NAMALWA (cell line): ENCODE data around the gene UBE2R2.

ENCODE experiments used
- DNase-seq: peaks from one replicate; pipeline ENCODE4 v3.0.0-alpha.2; 2015; ENCODE audit warnings: low spot score

Gene UBE2R2

GRCh38 chr9:33884856-33885701 is 68.1 kb downstream of the UBE2R2 start:
- no peak for DNase-seq

GRCh38 chr9:33885948-33886347 is 69.0 kb downstream of the UBE2R2 start:
- DNase-seq = no peak

- DNase-seq = no peak
Measured at GRCh38 chr9:33893861-33894260, 76.9 kb downstream of the UBE2R2 start.

GRCh38 chr9:33894316-33894715 is 77.4 kb downstream of the UBE2R2 start:
- DNase-seq = no peak

GRCh38 chr9:33903157-33903780 is 86.3 kb downstream of the UBE2R2 start:
- DNase-seq = no peak

GRCh38 chr9:33905137-33905536 is 88.2 kb downstream of the UBE2R2 start:
- no peak for DNase-seq

- DNase-seq = no peak
Measured at GRCh38 chr9:33906769-33907168, 89.8 kb downstream of the UBE2R2 start.

GRCh38 chr9:33907347-33907746 is 90.4 kb downstream of the UBE2R2 start:
- DNase-seq = no peak

GRCh38 chr9:33908114-33908513 is 91.2 kb downstream of the UBE2R2 start:
- no peak for DNase-seq

- DNase-seq = no peak
Measured at GRCh38 chr9:33908749-33909148, 91.8 kb downstream of the UBE2R2 start.

- DNase-seq = no peak
Measured at GRCh38 chr9:33913541-33913940, 96.6 kb downstream of the UBE2R2 start.

- no peak for DNase-seq
Measured at GRCh38 chr9:33914887-33915628, 98.1 kb downstream of the UBE2R2 start.

GRCh38 chr9:33917036-33917435 is 100.1 kb downstream of the UBE2R2 start:
- no peak for DNase-seq

GRCh38 chr9:33919276-33919897 is 102.4 kb downstream of the UBE2R2 start:
- no peak for DNase-seq

- peak; percentile 65 for DNase-seq
Measured at GRCh38 chr9:33921967-33922895, 105.3 kb downstream of the UBE2R2 start.

- DNase-seq = no peak
Measured at GRCh38 chr9:33923079-33923478, 106.1 kb downstream of the UBE2R2 start.

- no peak for DNase-seq
Measured at GRCh38 chr9:33923998-33924701, 107.2 kb downstream of the UBE2R2 start.

- DNase-seq = peak; percentile 76
Measured at GRCh38 chr9:33924978-33925797, 108.2 kb downstream of the UBE2R2 start.

GRCh38 chr9:33926746-33927485 is 110.0 kb downstream of the UBE2R2 start:
- DNase-seq = no peak
